Mammary epithelial cell (primary cell): ENCODE results near the gene CHAC1.

Experiments used
- CTCF ChIP-seq, 2 donors: IDR thresholded peaks in 1 of 2; conservative IDR thresholded peaks in 1 of 2; 2 replicates each; pipeline ENCODE4 v1.5.1; 2011 to 2012; ENCODE audit warnings: inconsistent platforms in 2 of 2, low read length in 2 of 2, mild to moderate bottlenecking in 2 of 2, control low read depth in 1 of 2, low read depth in 1 of 2; ENCODE audit not compliant: insufficient read depth in 1 of 2; ENCODE audit errors: extremely low read depth in 1 of 2
- EZH2 ChIP-seq: IDR thresholded peaks from 2 replicates; pipeline ENCODE4 v1.6.1; 2012; ENCODE audit warnings: low read length, inconsistent platforms, borderline replicate concordance

- TF ChIP-seq CTCF (conservative IDR thresholded peaks at IDR 0.05 in 1 of 2, IDR thresholded peaks at IDR 0.05 in 1 of 2; ENCODE audit: extremely low read depth in 1 of 2, insufficient read depth in 1 of 2, low read depth in 1 of 2, low read length in 2 of 2) (no peak), EZH2 (no peak)
Observed at GRCh38 chr15:40933517-40933902, 19.8 kb upstream of the CHAC1 start.
